H9 (cell line): ENCODE results near the gene GLMP. TPM values are rescaled to one million over a fixed set of nuclear protein-coding genes. Genes with fewer than 3 reads are reported as not detected.

ENCODE experiments used
- DNase-seq: peaks from one replicate; pipeline ENCODE4 v3.0.0-alpha.2; 2017
- H2AFZ ChIP-seq: one replicate; pipeline ENCODE4 v1.6.1; 2013; ENCODE audit warnings: mild to moderate bottlenecking, low read length, control low read depth, moderate library complexity
- H2AK5ac ChIP-seq: 2 replicates; pipeline ENCODE4 v1.6.1; 2013; ENCODE audit warnings: low read length, control low read depth, mixed read lengths; ENCODE audit not compliant: insufficient read length
- H2BK120ac ChIP-seq: one replicate; pipeline ENCODE4 v1.6.1; 2013; ENCODE audit warnings: low read depth, mild to moderate bottlenecking, low read length, control low read depth, inconsistent platforms; ENCODE audit not compliant: poor library complexity, severe bottlenecking
- H2BK12ac ChIP-seq: 2 replicates; pipeline ENCODE4 v1.6.1; 2013; ENCODE audit warnings: low read length, control low read depth, mixed read lengths, low read depth; ENCODE audit not compliant: insufficient read length
- H2BK15ac ChIP-seq: 2 replicates; pipeline ENCODE4 v1.6.1; 2013; ENCODE audit warnings: low read depth, low read length, control low read depth
- H2BK20ac ChIP-seq: one replicate; pipeline ENCODE4 v1.6.1; 2013; ENCODE audit warnings: low read depth, mild to moderate bottlenecking, low read length, control low read depth, inconsistent platforms; ENCODE audit not compliant: poor library complexity, severe bottlenecking
- H2BK5ac ChIP-seq: 2 replicates; pipeline ENCODE4 v1.6.1; 2013; ENCODE audit warnings: low read length, control low read depth, mixed read lengths; ENCODE audit not compliant: insufficient read length
- H3K14ac ChIP-seq: 2 replicates; pipeline ENCODE4 v1.6.1; 2013; ENCODE audit warnings: low read length, control low read depth; ENCODE audit not compliant: insufficient read depth
- H3K18ac ChIP-seq: 2 replicates; pipeline ENCODE4 v1.6.1; 2013; ENCODE audit warnings: low read depth, mild to moderate bottlenecking, mixed read lengths, low read length, control low read depth; ENCODE audit not compliant: insufficient read length
- H3K23ac ChIP-seq: 2 replicates; pipeline ENCODE4 v1.6.1; 2013; ENCODE audit warnings: low read length, control low read depth, mixed read lengths, low read depth; ENCODE audit not compliant: insufficient read length
- H3K23me2 ChIP-seq: 2 replicates; pipeline ENCODE4 v1.6.1; 2013; ENCODE audit warnings: low read depth, mild to moderate bottlenecking, mixed read lengths, low read length, control low read depth; ENCODE audit not compliant: insufficient read length, poor library complexity, severe bottlenecking
- H3K27ac ChIP-seq: 2 replicates; pipeline ENCODE4 v1.5.1; 2013; ENCODE audit warnings: low read length, control low read depth, mixed read lengths, low read depth; ENCODE audit not compliant: insufficient read length
- H3K27me3 ChIP-seq: 2 replicates; pipeline ENCODE4 v1.6.1; 2013; ENCODE audit warnings: low read length, control low read depth, inconsistent platforms; ENCODE audit not compliant: insufficient read depth
- H3K4ac ChIP-seq: 2 replicates; pipeline ENCODE4 v1.6.1; 2013; ENCODE audit warnings: low read depth, mild to moderate bottlenecking, control low read depth, inconsistent platforms, low read length, moderate library complexity
- H3K4me1 ChIP-seq: 2 replicates; pipeline ENCODE4 v1.6.1; 2013; ENCODE audit warnings: low read length, control low read depth, inconsistent platforms; ENCODE audit not compliant: insufficient read depth
- H3K4me2 ChIP-seq: 2 replicates; pipeline ENCODE4 v1.6.1; 2013; ENCODE audit warnings: low read length, control low read depth, mixed read lengths; ENCODE audit not compliant: insufficient read length, insufficient read depth
- H3K56ac ChIP-seq: 2 replicates; pipeline ENCODE4 v1.6.1; 2013; ENCODE audit warnings: low read depth, mild to moderate bottlenecking, mixed read lengths, low read length, control low read depth; ENCODE audit not compliant: insufficient read length
- H3K79me1 ChIP-seq: 2 replicates; pipeline ENCODE4 v1.6.1; 2013; ENCODE audit warnings: low read depth, mild to moderate bottlenecking, moderate library complexity, low read length, control low read depth, inconsistent platforms; ENCODE audit not compliant: insufficient read depth, poor library complexity, severe bottlenecking
- H3K79me2 ChIP-seq: 2 replicates; pipeline ENCODE4 v1.6.1; 2013; ENCODE audit warnings: low read length, control low read depth, inconsistent platforms; ENCODE audit not compliant: insufficient read depth
- H3K9ac ChIP-seq: 2 replicates; pipeline ENCODE4 v1.6.1; 2013; ENCODE audit warnings: low read length, control low read depth, mixed read lengths; ENCODE audit not compliant: insufficient read length; ENCODE audit errors: extremely low read depth
- H3K9me3 ChIP-seq: one replicate; pipeline ENCODE4 v1.6.1; 2013; ENCODE audit warnings: low read depth, low read length, inconsistent platforms; ENCODE audit not compliant: control insufficient read depth
- H3T11ph ChIP-seq: one replicate; pipeline ENCODE4 v1.6.1; 2013; ENCODE audit warnings: mild to moderate bottlenecking, low read length, control low read depth, inconsistent platforms
- H4K20me1 ChIP-seq: one replicate; pipeline ENCODE4 v1.6.1; 2013; ENCODE audit not compliant: control insufficient read depth, insufficient read length, insufficient read depth
- H4K5ac ChIP-seq: 2 replicates; pipeline ENCODE4 v1.6.1; 2013; ENCODE audit warnings: low read depth, mild to moderate bottlenecking, mixed read lengths, low read length, control low read depth; ENCODE audit not compliant: insufficient read length
- H4K8ac ChIP-seq: replicated peaks from 2 replicates; pipeline ENCODE4 v1.6.1; 2013; ENCODE audit warnings: low read length, control low read depth, mixed read lengths, low read depth; ENCODE audit not compliant: insufficient read length
- H4K91ac ChIP-seq: 2 replicates; pipeline ENCODE4 v1.6.1; 2013; ENCODE audit warnings: low read depth, mild to moderate bottlenecking, moderate library complexity, mixed read lengths, low read length, control low read depth; ENCODE audit not compliant: insufficient read length
- H3K27ac Mint-ChIP-seq, 3 experiments: 2 replicates in 2 of 3; 3 replicates in 1 of 3; pipeline ENCODE4 v1.8.0; 2020 to 2021; ENCODE audit warnings: mixed read lengths in 3 of 3, mild to moderate bottlenecking in 1 of 3, moderate library complexity in 1 of 3
- H3K27me3 Mint-ChIP-seq: 2 replicates; pipeline ENCODE4 v1.8.0; 2021; ENCODE audit warnings: low read depth, mild to moderate bottlenecking, moderate library complexity, mixed read lengths
- H3K36me3 Mint-ChIP-seq, 3 experiments: 2 replicates in 2 of 3; 3 replicates in 1 of 3; pipeline ENCODE4 v1.8.0; 2020 to 2021; ENCODE audit warnings: low read depth in 3 of 3, mixed read lengths in 3 of 3; ENCODE audit not compliant: insufficient read depth in 1 of 3
- H3K4me1 Mint-ChIP-seq, 2 experiments: 2 replicates each; pipeline ENCODE4 v1.8.0; 2020; ENCODE audit warnings: mixed read lengths in 2 of 2
- H3K4me3 Mint-ChIP-seq, 2 experiments: 2 replicates in 1 of 2; 3 replicates in 1 of 2; pipeline ENCODE4 v1.8.0; 2020 to 2021; ENCODE audit warnings: mild to moderate bottlenecking in 2 of 2, mixed read lengths in 2 of 2, moderate library complexity in 1 of 2
- H3K9me3 Mint-ChIP-seq, 2 experiments: 2 replicates in 1 of 2; 3 replicates in 1 of 2; pipeline ENCODE4 v1.8.0; 2020; ENCODE audit warnings: mild to moderate bottlenecking in 2 of 2, mixed read lengths in 2 of 2, moderate library complexity in 1 of 2
- WGBS: extraction: QIAGEN DNeasy Blood & Tissue Kit; methylation state at CpG from one replicate; pipeline ENCODE4 v1.1.7; 2013; ENCODE audit warnings: missing lambda C conversion rate, low lambda C conversion rate, mixed read lengths; ENCODE audit not compliant: insufficient read length; ENCODE audit errors: extremely low coverage; 5-methylcytosine and 5-hydroxymethylcytosine counted together
- total RNA-seq: library from RNA; stranded (reverse); gene quantifications from 2 replicates; pipeline ENCODE4 v1.2.1, GENCODE V29; 2021
- TF ChIP-seq, protein P1 (sequence below): fragments of 200-600 bp; sonication (generic); conservative IDR thresholded peaks from 3 replicates; pipeline ENCODE4 v1.8.0; 2021; ENCODE audit warnings: antibody characterized with exemption, mild to moderate bottlenecking

The GLMP gene
- total RNA-seq, 1 experiment from 2014 or later: 49.2 TPM

DNA sequence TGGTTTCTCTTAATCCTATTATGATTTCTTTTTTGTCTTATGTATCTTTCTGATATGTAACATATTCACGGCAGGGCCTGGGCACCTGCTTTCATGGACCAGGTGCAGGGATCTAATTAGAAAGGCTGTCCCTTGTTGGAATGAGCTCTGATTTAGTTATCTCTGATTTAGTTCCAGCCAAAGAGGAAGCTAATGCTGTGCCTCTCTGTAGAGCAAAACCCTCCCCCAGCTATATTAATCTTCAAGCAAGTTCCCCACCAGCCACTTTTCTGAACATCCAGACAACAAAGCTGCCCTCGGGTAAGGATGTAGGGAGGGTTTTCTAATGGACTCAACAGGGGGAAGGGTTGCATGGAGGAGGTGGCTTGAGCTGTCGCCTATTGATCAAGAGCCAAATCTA lies 48.9 kb upstream of the GLMP start:
- Histone ChIP-seq H4K20me1 (no peaks in the 10 kb centered on the region), H4K8ac (no peak overlapping the region), H3K79me1 (no peaks in the 10 kb centered on the region), H2AK5ac (no peak overlapping the region), H2AFZ (no peak overlapping the region), H3K14ac (no peak overlapping the region), H4K5ac (no peak overlapping the region), H3K56ac (no peak overlapping the region), H3K27ac (no peak overlapping the region), H3K9ac (no peak overlapping the region), H3K27me3 (no peaks in the 10 kb centered on the region), H3K9me3 (no peaks in the 10 kb centered on the region), H3K18ac (no peak overlapping the region), H2BK20ac (no peak overlapping the region), H2BK15ac (no peak overlapping the region), H3K4ac (no peak overlapping the region), H3T11ph (no peak overlapping the region), H3K23ac (no peak overlapping the region), H2BK120ac (no peak overlapping the region), H4K91ac (no peak overlapping the region), H2BK5ac (no peak overlapping the region), H2BK12ac (no peak overlapping the region), H3K79me2 (no peaks in the 10 kb centered on the region), H3K4me1 (no peaks in the 10 kb centered on the region), H3K23me2 (no peaks in the 10 kb centered on the region), H3K4me2 (no peak overlapping the region)
- H3K4me3 Mint-ChIP-seq: no peak overlapping the region
- no CpG with 5 or more reads among the region's 3 CpGs for WGBS
- H3K36me3 Mint-ChIP-seq: no peaks in the 10 kb centered on the region
- H3K27ac Mint-ChIP-seq: no peak overlapping the region; a peak in 1 of 7 replicates
- H3K27me3 Mint-ChIP-seq: peaks cover 4% of the 10 kb centered on the region
- H3K4me1 Mint-ChIP-seq: peaks cover 0 to 3% of the 10 kb centered on the region in 2 experiments; a peak in 1 of 4 replicates
- H3K9me3 Mint-ChIP-seq: no peaks in the 10 kb centered on the region
- TF ChIP-seq, protein P1, sequence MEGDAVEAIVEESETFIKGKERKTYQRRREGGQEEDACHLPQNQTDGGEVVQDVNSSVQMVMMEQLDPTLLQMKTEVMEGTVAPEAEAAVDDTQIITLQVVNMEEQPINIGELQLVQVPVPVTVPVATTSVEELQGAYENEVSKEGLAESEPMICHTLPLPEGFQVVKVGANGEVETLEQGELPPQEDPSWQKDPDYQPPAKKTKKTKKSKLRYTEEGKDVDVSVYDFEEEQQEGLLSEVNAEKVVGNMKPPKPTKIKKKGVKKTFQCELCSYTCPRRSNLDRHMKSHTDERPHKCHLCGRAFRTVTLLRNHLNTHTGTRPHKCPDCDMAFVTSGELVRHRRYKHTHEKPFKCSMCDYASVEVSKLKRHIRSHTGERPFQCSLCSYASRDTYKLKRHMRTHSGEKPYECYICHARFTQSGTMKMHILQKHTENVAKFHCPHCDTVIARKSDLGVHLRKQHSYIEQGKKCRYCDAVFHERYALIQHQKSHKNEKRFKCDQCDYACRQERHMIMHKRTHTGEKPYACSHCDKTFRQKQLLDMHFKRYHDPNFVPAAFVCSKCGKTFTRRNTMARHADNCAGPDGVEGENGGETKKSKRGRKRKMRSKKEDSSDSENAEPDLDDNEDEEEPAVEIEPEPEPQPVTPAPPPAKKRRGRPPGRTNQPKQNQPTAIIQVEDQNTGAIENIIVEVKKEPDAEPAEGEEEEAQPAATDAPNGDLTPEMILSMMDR: no peak
- no peak for DNase-seq
